DMS114 treated with DMSO at 0.1 percent for 48 hours (cell line): ENCODE data around the gene DOCK11.
"Not testable (repeated sequence)": the region's sequence is repeated elsewhere in the genome, so short reads cannot be mapped to it uniquely, and the experiment has no call there.

Experiments
- DNase-seq: peaks from one replicate; lab custom pipeline; 2025; ENCODE audit not compliant: unreplicated experiment; lab: John Stamatoyannopoulos, UW

Gene DOCK11

GRCh38 chrX:118682258-118683014 is 186.8 kb downstream of the DOCK11 start:
- DNase-seq = no peak

- no peak for DNase-seq
Observed at GRCh38 chrX:118685393-118685792, 189.8 kb downstream of the DOCK11 start.

DNA sequence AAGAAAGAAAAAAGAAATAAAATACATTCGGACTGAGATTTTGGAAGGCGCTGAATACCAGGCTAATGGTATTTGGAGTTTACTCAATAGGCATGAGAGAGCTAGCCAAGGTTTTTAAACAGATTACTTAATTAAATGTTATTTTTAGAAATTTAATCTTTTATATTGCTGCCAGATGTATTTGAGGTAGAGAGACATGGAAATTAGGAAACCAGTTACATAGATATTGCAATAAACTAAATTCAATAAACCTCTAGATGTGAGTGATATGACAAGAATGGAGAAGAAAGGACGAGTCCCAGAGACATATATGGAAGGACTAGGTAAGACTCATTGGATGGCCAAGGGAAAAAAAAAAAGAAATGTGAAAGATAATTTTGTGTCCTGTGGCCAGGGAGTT is 193.3 kb downstream of the DOCK11 start:
- DNase-seq = no peak

- no peak for DNase-seq
Observed at GRCh38 chrX:118693843-118694242, 198.2 kb downstream of the DOCK11 start.

- DNase-seq = no peak
Observed at GRCh38 chrX:118694638-118695037, 199.0 kb downstream of the DOCK11 start.

GRCh38 chrX:118698516-118699170 is 203.0 kb downstream of the DOCK11 start:
- DNase-seq = no peak

GRCh38 chrX:118702741-118703140 is 207.1 kb downstream of the DOCK11 start:
- no peak for DNase-seq

DNA sequence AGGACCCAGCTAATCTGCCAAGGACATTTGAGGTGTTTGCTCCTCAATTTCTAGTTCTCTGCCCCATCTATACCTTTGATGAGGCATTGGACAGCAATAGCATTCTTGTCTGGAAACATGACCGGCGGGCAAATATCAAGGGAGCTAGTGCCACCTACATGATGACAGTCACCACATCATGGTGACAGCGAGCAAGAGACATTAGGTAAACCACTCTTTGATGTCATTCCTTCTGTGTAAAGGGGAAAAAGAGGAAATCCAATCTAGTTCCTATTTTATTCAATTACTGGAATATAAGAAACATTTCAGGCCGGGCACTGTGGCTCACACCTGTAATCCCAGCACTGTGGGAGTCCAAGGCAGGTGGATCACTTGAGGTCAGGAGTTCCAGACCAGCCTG is 211.1 kb downstream of the DOCK11 start:
- no peak for DNase-seq

- DNase-seq = no peak
Observed at GRCh38 chrX:118714521-118714920, 218.9 kb downstream of the DOCK11 start.

GRCh38 chrX:118715917-118716316 is 220.3 kb downstream of the DOCK11 start:
- DNase-seq = not testable (repeated sequence)

- not testable (repeated sequence) for DNase-seq
Observed at GRCh38 chrX:118716833-118717232, 221.2 kb downstream of the DOCK11 start.

GRCh38 chrX:118717678-118718391 is 222.2 kb downstream of the DOCK11 start:
- DNase-seq = no peak

- DNase-seq = no peak
Observed at GRCh38 chrX:118718737-118719136, 223.1 kb downstream of the DOCK11 start.

DNA sequence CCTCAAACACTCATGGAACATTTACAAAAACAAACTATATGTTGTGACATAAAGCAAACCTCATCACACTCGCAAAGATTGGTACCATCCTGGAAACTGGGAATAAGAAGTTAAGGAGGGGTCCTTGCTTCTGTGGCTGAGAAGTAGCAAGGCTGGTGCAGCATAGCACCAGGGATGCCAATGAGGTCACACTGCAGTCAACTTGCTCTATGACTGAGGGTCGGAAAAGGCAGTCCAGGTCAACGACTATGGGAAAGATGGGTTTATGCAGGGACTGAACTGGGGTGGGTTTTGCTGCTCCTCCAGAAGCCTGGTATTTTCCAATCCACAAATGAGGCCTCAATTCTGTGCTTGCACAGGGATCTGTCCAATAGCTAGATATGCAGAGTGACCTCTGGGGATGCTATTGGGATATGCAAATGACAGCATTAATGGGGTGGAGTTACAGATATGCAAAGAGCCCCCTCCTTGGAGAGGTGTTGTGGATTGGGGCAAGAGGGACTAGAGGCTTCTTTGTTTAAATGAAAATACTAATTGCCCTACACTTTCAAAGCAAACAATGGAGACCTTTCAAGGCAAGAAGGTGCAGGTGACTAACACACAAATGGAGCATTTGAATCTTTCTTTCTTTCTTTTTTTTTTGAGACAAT is 224.6 kb downstream of the DOCK11 start:
- DNase-seq = no peak

DNA sequence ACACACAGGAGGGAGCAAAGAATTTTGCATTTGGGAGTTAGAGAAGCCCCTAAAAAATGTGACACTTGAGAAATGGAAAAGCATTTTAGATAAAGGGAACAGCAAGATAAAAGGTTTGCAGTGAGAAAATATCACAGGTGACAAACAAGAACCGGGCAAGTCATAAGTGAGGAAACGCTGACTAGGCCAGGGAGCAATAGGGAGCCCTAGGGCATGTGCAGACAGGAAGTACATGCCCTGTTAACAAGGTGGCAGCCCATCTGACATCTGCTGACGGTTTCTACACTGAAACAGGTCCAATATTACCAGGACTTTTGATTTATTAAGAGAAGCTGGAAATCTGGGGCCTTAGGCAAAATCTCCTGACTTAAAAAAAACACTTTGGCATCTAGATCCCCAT is 227.8 kb downstream of the DOCK11 start:
- no peak for DNase-seq

GRCh38 chrX:118724365-118724764 is 228.8 kb downstream of the DOCK11 start:
- no peak for DNase-seq

- no peak for DNase-seq
Observed at GRCh38 chrX:118724775-118725174, 229.2 kb downstream of the DOCK11 start.

DNA sequence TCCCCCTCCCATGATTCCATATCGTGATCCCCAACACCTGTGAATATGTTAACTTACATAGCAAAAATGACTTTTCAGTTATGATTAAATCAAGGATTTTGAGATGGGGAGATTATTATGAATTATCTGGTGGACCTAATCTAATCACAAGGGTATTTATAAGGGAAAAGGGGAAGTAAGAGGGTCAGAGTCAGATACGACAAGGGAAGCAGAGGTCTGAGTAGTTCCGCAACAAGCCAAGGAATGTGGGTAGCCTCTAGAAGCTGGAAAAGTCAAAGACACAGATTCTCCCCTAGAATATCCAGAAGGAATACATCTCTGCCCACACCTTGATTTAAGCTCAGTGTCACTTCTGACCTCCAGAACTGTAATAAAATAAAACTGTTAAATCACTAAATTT is 230.8 kb downstream of the DOCK11 start:
- no peak for DNase-seq

GRCh38 chrX:118726887-118727685 is 231.5 kb downstream of the DOCK11 start, which contains the start of gene IL13RA1:
TSS of gene IL13RA1 (plus strand) at chrX:118727606. CDS start at chrX:118727639, 33 bp downstream.
- peak; percentile 25 for DNase-seq

DNA sequence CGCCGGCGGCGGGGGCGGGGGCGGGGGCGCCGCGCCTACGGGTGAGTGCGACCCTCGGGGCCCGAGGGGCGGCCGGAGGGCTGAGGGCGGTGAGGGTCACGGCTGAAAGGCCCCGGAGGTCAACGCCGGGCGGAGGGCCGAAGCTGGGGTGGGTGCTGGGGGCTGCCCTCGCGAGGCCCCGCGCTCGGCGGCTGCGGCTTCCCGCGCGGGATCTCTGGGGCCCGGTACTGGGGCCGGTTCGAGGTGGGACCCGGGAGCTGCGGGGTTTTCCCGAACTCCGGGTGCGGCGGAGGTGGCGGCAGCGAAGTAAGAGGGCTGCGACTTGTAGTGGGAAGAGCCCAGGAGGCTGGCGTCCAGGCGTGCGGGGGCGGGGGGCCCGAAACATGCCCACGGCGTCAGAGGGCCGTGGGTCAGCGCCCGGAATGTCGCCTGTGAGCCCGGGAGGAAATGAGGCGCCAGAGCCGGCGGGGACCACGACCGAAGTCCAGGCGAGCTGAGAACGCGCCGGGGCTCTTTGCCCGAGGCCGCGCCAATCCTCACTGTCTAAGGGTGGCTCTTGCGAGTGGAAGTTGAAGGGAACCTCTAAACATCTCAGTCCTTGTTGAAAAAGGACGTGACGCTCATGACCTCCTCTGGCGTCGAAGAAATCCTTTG is 232.2 kb downstream of the DOCK11 start:
- DNase-seq = no peak
